ENCODE data around the gene MAP2K3.

DNA sequence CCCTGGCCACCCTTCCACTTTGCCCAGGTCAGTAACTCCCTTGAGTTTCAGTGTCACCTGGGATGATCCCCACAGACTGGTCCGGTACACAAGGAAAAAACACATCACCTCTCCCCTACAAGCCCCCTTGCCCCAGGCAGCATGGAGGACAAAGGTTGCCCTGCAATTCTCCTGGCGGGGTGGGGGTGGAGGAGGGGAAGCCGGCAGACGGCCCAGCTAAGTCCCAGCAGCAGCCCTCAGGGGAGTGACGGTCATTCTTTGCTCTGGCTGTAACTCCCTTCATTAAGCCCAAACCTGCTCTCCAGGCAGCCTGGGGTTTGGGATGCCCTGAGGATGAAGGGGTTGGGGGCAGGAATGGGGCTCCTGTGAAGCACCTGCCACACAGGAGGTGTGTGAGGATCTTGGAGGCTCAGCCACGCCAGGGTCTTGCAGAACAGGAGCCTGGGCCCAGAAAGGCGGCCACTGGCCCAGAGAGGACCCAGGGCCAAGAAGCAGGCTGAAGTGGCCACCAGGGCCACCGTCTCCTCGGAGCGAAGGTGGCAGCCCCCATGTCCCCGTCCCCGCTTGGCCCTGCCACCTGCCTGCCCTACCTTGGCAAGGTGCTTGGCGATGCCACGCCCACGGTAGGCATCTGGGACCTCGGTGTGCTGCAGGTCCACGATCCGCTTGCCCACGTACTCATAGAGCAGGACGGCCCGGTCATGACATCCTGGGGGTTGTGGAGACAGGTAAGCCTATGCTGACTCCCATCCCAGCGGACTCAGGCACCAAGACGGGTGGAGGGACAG is 40.8 kb upstream of the MAP2K3 start:
- no peak for TF ChIP-seq POLR2AphosphoS5 (IDR thresholded peaks at IDR 0.05; ENCODE audit: borderline replicate concordance, low read depth, low read length)
- TF ChIP-seq EZH2 (IDR thresholded peaks at IDR 0.05): no peak
